ENCODE data around the gene INF2.

INF2 gene

GRCh38 chr14:104677512-104678332 is 11.7 kb upstream of the INF2 start:
- peak; percentile 83 for DNase-seq

GRCh38 chr14:104678346-104678745 is 11.1 kb upstream of the INF2 start:
- DNase-seq: no peak

- no peak for DNase-seq
Measured at GRCh38 chr14:104678901-104679705, 10.3 kb upstream of the INF2 start.

DNA sequence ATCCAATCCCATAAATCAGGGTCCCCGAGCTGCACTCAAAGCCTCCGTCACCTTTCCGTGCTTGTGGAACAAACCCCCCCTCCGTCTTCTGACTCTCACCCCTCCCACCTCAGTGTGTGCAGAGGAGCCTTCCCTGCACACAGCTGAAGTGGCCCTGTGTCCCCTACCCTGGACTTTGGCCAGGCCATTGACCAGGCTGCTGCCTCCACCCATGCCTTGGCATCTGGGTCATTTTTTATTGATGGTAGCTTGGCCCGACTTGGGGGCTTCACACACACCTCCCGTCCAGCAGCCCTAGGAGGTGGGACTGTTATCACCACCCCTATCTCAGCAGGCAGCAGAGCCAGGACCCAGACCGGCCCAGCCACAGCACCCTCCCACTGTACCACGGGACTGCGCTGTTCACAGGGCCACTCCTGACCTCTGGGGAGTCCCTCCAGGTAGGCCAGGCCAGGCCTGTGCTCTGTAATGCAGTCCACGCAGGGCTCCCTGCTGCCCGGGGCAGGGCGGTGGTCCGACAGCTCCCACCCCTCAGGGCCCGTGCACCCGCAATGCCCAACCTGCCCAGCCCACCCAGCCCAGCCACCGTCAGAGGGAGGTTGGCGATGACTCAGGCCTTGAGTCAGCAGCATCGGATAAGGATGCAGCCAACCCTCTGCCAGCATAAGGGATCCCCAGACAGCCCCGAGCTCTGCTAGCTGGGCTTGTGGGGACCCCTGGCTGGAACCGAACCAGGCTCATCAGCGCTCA is 9.2 kb upstream of the INF2 start:
- no peak for DNase-seq

- no peak for DNase-seq
Measured at GRCh38 chr14:104680806-104681688, 8.4 kb upstream of the INF2 start.

DNA sequence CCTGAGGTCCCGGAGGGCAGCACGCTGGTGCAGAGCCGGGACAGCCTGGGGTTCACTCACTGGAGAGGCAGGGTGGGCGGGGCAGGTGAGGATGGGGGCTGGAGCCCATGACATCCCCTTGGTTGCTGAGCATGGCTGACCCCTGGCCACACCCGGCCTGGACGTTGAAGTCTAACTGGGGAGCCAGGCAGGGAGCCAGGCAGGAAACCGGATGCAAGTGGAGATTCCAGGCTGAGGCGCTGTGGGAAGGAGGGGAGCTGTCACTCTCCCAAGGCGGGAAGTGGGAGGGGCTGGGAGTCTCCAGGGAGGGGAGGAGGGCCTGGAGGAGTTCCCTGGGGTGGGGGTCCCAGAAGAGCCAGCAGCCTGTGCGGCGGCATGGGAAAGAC is 7.7 kb upstream of the INF2 start:
- DNase-seq: no peak

DNA sequence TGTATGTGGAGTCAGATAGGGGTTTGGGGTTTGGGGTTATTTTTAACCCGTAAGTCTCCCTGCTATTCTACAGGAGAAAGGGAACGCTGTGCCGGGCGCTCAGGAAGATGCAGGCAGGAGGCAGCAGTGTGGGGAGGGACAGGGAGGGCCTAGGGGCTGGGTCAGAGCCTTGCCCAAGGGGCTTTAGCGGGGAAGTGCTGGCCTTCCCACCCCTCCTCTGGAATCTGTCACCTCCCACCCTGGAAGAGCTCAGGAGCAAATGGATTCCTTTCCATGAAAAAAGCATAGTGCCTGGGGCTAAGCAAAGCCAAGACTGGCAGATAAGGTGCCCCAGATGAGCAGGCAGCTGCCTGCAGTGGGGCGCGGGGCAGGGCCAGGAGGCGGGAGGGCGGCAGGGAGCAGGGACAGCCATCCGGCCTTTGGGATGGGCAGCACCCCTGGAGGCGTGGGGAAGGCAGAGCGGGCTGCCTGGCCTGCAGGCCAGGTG is 7.3 kb upstream of the INF2 start:
- DNase-seq: no peak

DNA sequence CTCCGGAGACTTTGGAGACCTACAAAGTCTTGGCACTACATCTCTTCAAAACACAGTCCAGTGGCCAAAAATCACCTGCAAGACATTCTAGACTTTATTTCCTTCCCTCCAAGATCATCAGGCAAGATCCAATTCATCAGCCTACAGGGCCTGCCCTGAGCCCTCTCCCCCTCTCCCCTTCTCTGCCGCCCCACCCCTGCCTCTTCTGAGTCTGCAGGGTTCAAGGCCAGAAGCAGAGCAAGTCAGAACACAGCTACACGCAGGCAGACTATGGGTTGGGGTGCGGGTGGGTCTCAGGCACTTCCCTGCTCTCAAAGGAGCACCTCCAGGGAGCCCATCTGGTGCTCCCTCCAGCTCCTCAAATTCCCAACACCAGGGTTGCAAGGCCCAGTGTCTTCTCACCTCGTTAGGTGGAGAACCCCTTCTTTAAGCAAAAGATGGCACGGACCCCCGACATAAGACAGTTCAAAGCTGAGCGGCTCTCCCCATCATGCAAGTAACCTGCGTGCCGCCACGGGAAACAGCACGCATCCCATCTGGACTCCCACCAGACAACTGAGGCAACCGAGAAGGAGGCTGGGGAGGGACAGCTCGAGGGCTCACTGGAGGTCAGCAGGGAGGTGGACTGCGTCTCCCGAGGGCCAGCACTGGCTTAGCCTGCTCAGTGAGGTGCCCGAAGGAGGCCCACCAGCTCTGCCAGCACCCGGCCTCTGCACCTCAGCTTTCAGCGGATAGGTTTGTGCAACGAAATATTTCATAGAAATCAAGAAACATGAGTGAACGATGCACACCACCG is 5.6 kb upstream of the INF2 start:
- DNase-seq: no peak

DNA sequence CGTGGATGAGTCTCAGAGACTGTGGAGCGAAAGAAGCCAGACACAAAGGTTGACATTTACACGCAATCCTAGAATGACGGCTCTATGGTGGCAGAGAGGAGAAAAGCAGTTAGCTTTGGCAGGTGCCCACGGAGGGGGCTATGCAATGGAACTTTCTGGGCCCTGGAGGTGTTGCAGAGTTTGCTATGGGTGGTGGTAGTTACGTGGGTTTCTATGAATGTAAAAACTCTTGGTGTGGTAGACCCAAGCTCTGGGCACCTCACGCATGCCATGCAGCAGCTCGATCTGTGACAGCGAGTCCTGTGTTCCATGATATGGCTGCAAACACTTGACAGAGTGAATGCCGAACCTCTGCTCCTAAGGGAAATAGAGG is 5.0 kb upstream of the INF2 start:
- no peak for DNase-seq

DNA sequence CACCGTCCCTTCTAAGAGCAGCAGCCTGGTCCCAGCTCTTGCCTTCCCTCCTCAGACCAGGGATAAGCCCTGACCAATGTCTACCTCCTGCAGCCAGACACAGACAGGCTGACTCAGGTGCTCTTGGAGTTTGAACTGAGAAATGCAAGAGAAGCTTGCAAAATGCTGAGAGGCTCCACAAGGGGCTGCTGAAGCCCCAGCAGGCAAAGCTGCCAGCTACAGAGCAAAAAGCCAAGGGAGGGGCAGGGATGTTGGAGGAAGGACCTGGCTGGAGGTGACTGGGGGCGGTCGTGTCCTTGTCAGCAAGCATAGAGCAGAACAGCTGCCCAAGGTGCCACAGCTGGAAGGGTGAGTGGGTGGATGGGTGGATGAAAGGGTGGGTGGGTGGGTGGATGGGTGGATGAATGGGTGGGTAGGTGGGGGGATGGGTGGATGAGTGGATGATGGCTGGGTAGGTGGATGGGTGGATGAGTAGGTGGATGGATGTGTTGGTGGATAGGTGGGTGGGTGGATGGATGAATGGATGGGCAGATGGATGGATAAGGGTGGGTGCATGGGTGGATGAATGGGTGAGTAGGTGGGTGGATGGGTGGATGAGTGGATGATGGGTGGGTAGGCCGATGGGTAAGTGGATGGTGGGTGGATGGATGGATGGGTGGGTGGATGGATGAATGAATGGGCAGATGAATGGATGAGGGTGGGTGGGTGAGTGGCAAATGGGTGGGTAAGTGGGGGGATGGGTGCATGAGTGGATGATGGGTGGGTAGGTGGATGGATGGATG is 4.0 kb upstream of the INF2 start:
- DNase-seq: no peak

DNA sequence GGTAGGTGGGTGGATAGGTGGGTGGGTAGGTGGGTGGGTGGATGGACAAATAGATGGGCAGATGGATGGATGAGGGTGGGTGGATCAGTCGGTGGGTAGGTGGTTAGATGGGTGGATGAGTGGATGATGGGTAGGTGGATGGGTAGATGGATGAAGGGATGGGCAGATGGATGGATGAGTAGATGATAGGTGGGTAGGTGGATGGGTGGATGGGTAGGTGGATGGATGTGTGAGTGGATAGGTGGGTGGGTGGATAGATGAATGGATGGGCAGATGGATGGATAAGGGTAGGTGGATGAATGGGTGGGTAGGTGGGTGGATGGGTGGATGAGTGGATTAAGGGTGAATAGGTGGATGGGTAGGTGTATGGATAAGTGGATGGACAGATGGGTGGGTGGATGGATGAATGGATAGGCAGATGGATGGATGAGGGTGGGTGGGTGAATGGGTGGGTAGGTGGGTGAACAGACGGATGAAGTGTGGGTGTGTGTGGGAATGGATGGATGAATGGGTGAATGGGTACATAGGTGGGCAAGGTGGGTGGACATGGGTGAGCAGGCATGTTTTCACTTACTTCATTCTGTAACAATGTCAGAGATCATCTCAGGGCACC is 3.3 kb upstream of the INF2 start:
- DNase-seq: no peak

DNA sequence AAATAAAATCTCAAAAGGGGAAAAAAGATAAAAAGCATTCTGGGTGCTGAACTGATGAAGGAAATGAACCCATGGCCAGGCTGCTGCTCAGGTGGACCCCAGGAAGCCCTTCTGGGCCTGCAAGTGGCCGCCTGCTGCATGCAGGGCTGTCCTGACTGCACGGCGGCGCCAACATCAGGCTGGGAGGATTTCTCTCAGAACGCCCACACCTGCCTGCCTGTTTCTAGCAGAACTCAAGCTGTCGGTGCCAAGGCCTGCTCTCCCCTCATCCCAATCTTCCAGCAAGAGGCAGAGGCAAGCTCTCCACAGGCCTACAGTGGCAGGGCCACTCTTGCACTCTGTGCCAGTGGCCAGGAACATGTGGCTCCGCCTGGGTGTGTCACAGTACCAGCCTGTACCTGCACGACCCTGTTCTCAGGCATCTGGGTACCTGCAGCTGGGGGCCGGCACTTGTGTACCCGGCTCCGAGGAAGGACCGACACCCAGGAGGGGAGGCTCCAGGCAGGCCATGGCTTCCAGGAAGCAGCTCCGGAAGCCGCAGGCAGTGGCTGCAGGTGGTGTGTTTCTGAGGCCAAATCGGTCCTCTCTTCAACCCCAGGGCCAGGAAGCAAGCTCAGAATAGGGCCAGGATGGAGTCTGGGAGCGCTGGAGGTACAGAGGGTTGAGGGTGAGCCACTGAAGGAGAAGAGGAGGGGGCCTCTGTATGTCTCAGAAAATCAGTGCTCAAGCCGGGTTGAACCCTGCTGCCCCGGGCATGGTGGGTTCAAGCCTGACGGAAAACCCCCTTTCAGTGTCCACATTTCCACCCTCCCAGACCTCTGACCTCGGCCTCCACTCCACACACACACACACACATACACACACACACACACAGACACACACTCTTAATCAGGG is 2.5 kb upstream of the INF2 start:
- no peak for DNase-seq

- DNase-seq: no peak
Measured at GRCh38 chr14:104687601-104688504, 1.6 kb upstream of the INF2 start.

DNA sequence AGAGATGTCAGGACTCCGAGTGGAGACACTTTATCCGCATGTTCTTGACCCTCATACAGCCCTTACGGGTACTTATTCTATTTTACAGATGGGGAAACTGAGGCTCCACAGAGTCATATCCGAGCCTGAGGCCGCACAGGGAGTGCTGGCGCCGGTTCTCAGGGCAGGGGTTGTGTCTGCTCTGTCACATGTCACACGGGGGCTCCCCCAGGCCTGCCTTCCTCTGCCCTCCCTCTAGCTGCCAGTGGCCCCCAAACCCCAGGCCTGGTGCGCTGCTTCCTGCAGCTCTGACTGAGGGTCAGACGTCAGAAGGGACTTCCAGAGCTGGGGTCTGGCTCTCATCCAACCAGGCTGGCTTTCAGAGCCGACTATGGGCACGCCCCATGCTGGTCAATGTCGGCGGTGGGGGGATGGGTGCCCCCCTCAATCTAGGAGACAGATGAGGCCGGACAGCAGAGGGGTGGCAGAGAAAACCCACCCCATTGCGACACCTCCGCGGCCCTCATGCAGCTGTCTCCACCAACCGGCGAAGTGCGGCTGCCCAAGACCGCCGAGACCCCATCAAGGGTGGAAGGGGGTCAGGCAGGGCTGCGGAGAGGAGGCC is 811 bp upstream of the INF2 start:
- DNase-seq: no peak

DNA sequence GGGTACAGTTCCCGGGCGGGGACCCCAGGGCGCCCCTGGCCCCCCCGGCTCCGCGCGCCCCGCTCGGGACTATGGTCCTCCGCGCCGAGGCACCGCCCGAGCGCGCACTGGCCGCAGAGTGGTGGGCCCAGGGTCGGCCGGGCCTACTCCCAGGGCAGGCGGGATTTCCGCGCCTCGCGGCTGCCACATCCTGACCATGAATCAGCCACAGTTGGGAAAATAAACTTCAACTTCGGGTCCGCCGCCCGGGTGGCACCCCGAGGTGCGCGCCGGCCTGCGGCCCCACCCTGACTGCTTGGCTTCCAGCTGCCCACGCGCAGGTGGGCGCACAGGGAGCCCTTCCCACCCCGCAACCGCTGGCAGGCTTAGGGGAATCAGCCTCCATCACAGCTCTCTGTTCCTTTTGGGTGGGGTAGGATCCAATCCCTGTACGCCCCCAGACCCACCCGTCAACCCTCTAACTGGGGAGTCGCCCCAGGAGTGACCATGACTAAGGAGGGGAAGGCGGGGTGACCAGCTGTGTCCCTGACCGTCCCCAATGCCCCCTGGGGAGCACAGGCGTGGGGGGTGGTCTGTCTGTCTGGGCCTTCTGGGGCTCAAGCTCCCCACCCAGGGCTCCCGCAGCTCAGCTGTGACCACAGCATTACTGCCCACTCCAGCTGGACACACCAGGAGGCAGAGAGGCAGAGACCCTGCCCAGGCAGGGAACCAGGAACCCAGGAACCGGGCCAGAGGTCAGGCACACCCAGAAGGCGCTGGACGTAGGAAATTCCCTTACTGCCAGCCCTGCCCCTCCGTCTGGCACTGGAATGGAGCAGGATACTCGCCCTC is 678 bp downstream of the INF2 start:
- DNase-seq: no peak

GRCh38 chr14:104690861-104691455 is 1.5 kb downstream of the INF2 start:
- DNase-seq: no peak
